Adrenal gland (tissue), 12 donors: ENCODE data around the gene SDK2. TPM values are rescaled to one million over a fixed set of nuclear protein-coding genes. Genes with fewer than 3 reads are reported as not detected.

Experiments used
- DNase-seq, 7 donors: peaks; one replicate each; pipeline ENCODE4 v3.0.0-alpha.2; 2019 to 2020
- H3K27ac ChIP-seq, 5 donors: fragments of 200-600 bp; sonication (generic) in 4 of 5; 1 replicate in 3 of 5; 2 replicates in 2 of 5; pipeline versions ENCODE4 v1.5.1 to v1.8.0; 2016 to 2020; ENCODE audit warnings: mild to moderate bottlenecking in 1 of 5
- H3K27me3 ChIP-seq: fragments of 200-600 bp; 2 replicates; pipeline ENCODE4 v1.8.0; 2021
- H3K36me3 ChIP-seq, 2 donors: fragments of 200-600 bp; replicated peaks in 1 of 2; 1 replicate in 1 of 2; 2 replicates in 1 of 2; pipeline versions ENCODE4 v1.5.1 to v1.8.0; 2018 to 2022
- H3K4me1 ChIP-seq, 2 donors: fragments of 200-600 bp; replicated peaks in 1 of 2; 1 replicate in 1 of 2; 2 replicates in 1 of 2; pipeline versions ENCODE4 v1.5.1 to v1.8.0; 2018 to 2021
- H3K4me3 ChIP-seq, 4 donors: fragments of 200-600 bp; sonication (generic) in 3 of 4; one replicate each; pipeline ENCODE4 v1.5.1; 2016 to 2018
- H3K9me3 ChIP-seq, 3 donors: fragments of 200-600 bp; sonication (generic) in 1 of 3; replicated peaks in 1 of 3; 1 replicate in 2 of 3; 2 replicates in 1 of 3; pipeline versions ENCODE4 v1.5.1 to v1.8.0; 2016 to 2021
- CTCF ChIP-seq, 6 experiments: fragments of 450-650 bp in 4 of 6; fragments of 200-600 bp in 2 of 6; sonication (generic) in 1 of 6; IDR thresholded peaks; 1 replicate in 5 of 6; 2 replicates in 1 of 6; pipeline versions ENCODE4 v1.5.1 to v1.8.0; 2016 to 2021; ENCODE audit warnings: antibody characterized with exemption in 6 of 6, mild to moderate bottlenecking in 2 of 6, moderate library complexity in 1 of 6
- POLR2A ChIP-seq, 2 donors: fragments of 450-650 bp; IDR thresholded peaks; one replicate each; pipeline ENCODE4 v1.6.1; 2017; ENCODE audit warnings: antibody characterized with exemption in 2 of 2, mild to moderate bottlenecking in 2 of 2, moderate library complexity in 1 of 2
- WGBS, 4 donors: extraction: QIAGEN DNeasy Blood & Tissue Kit in 2 of 4; methylation state at CpG; one replicate each; pipeline versions ENCODE4 v1.1.5 to v1.1.7; 2013 to 2017; 5-methylcytosine and 5-hydroxymethylcytosine counted together
- intact Hi-C, 2 donors: fragments of 100-400 bp; cut with DNase I; formaldehyde crosslinking; loops; one replicate each; pipeline versions ENCODE4 v1.14.1 to v1.15.0; 2022 to 2023
- polyA plus RNA-seq, 3 donors: library from polyadenylated mRNA; stranded (reverse); fragments of 200-250 nt in 2 of 3; fragments of 350-450 nt in 1 of 3; fragmentation: Illumina TruSeq in 1 of 3; extraction: RNeasy Lipid Tissue Mini Kit (QIAGEN cat#74804) in 1 of 3; gene quantifications; one replicate each; pipeline ENCODE4 v1.2.3, GENCODE V29; 2013 to 2014
- total RNA-seq, 9 donors: library from RNA; depleted of rRNA in 4 of 9; stranded (reverse); fragments of >200 nt in 4 of 9; fragments of 120-200 nt in 1 of 9; fragmentation: NEBNext Ultra II Directional in 1 of 9; extraction: Animal tissue kit (Norgen Biotek cat#: 25700) in 1 of 9; gene quantifications; one replicate each; pipeline versions ENCODE4 v1.1.0 to v1.2.4, GENCODE V29; 2013 to 2023
- donor health status: healthy with polysubstance abuse.
- donor health status: Bipolar disorder and iron deficiency.
- donor health status: DM: yes; HTN: yes; CAD: no.
- donor health status: DM: no; HTN: no; CAD: no.
- donor health status: DM: no; HTN: no; CAD: no.
- donor health status: DM: yes; HTN: yes; CAD: no.

SDK2 gene
- total and polyA plus RNA-seq, 12 donors: 0.27 to 2.1 (median 0.84) TPM

GRCh38 chr17:73496232-73496631 is 148.0 kb downstream of the SDK2 start:
- no peaks in the 10 kb centered on the region for H3K27me3 ChIP-seq
- intact Hi-C loops: no loop called here
- 84 to 89% (median 88%) methylated on average over 13 of the region's 13 CpGs for WGBS, 4 donors

DNA sequence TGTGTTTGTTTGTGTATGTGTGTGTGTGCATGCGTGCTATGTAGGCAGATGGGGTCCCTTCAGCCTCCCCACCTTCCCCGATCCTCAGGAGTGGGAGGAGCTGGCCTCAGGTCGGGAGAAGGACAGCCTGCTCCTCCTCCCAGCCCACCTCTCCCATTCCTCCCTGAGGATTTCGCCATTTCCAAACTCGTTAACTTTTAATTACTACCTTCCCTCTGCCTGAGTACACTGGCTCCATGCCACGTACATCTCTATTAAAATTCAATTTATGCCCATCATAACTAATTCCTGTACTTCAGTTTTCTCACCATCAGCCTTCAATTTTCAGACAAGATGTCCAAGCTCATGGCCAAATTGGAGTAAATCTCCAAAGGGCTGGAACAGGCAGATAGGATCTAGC is 148.6 kb downstream of the SDK2 start:
- WGBS, 4 donors: 70 to 84% (median 79%) methylated on average over 6 of the region's 6 CpGs
- no peak overlapping the region for H3K27ac ChIP-seq
- intact Hi-C loops: no loop called here
- no peaks in the 10 kb centered on the region for H3K9me3 ChIP-seq
- H3K4me1 ChIP-seq: no peaks in the 10 kb centered on the region
- H3K4me3 ChIP-seq: no peak overlapping the region
- H3K36me3 ChIP-seq: no peaks in the 10 kb centered on the region
- no peak for TF ChIP-seq POLR2A (IDR thresholded peaks at IDR 0.05)
- no peak for TF ChIP-seq CTCF (IDR thresholded peaks at IDR 0.05)
- no peaks in the 10 kb centered on the region for H3K27me3 ChIP-seq
- DNase-seq: no peak

More at GRCh38 chr17:73496232-73496631, 148.0 kb downstream of the SDK2 start:
- no peaks in the 10 kb centered on the region for H3K36me3 ChIP-seq
- TF ChIP-seq CTCF (IDR thresholded peaks at IDR 0.05): no peak
- TF ChIP-seq POLR2A (IDR thresholded peaks at IDR 0.05): no peak
- no peak for DNase-seq
- H3K4me1 ChIP-seq: no peaks in the 10 kb centered on the region
- H3K27ac ChIP-seq: no peak overlapping the region
- H3K9me3 ChIP-seq: no peaks in the 10 kb centered on the region
- H3K4me3 ChIP-seq: no peak overlapping the region

- Histone ChIP-seq H3K27ac (no peak overlapping the region), H3K4me1 (no peaks in the 10 kb centered on the region), H3K27me3 (no peaks in the 10 kb centered on the region), H3K36me3 (no peaks in the 10 kb centered on the region), H3K9me3 (no peaks in the 10 kb centered on the region), H3K4me3 (no peak overlapping the region)
- intact Hi-C loops: no loop called here
- no peak for DNase-seq
- TF ChIP-seq POLR2A (IDR thresholded peaks at IDR 0.05): no peak
- no peak for TF ChIP-seq CTCF (IDR thresholded peaks at IDR 0.05)
- 68 to 87% (median 80%) methylated on average over 5 of the region's 5 CpGs for WGBS, 4 donors
These were observed 149.3 kb downstream of the SDK2 start for GRCh38 chr17:73494950-73495349.

DNA sequence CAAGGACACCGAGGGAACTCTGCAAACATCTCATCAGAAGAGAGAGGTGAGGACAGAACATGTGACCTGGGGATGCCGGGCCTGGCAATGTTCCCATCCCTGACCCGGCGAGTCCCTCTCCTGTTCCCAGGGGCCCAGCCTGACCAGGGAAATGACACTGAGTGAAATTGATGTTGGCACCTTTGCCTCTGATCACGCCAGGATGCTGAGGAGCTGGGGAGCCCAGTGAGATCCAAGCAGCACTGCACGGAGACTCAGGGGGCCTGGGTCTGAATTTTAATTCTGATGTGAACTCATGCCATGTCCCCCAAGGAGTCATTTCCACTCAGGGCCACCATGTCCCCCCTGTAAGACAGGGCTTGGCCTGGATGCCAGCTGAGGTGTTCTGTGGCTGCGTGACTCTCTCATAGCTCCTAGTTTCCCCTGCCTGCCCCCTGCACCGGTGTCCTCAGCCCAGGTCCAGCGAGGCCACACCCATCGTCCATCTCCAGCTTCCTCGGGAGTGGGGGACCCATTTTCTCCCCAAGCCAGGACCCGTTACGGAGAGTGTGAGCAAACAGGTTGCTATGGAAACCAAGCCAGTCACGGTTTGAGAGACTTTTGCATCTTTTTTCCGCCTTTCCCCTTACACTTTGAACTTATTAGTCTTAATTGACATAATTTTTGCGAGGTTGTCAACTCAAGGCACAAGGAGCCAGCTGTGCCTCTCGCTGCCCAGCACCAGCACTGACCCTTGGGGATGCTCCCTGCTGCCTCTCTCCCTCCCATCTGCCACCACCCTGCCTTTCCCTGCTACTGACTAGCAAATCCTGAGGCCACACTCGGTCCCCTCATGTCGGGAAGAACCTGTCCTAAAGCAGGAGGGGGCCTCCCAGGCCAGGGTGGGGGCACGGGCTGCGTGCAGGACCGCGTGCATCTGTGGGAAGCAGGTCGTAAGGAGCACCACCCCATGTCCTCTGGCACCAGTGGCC is 150.0 kb downstream of the SDK2 start:
- Histone ChIP-seq H3K4me3 (no peak overlapping the region), H3K36me3 (no peaks in the 10 kb centered on the region), H3K4me1 (no peaks in the 10 kb centered on the region), H3K27ac (no peak overlapping the region), H3K9me3 (no peaks in the 10 kb centered on the region), H3K27me3 (no peaks in the 10 kb centered on the region)
- intact Hi-C loops: no loop called here
- TF ChIP-seq CTCF (IDR thresholded peaks at IDR 0.05) (no peak), POLR2A (IDR thresholded peaks at IDR 0.05) (no peak)
- DNase-seq: no peak
- 53 to 65% (median 58%) methylated on average over 11 to 24 of the region's 24 CpGs for WGBS, 4 donors
